ENCODE results near the gene NCEH1. TPM values are rescaled to one million over a fixed set of nuclear protein-coding genes. Genes with fewer than 3 reads are reported as not detected.
"Not testable (repeated sequence)": the region's sequence is repeated elsewhere in the genome, so short reads cannot be mapped to it uniquely, and the experiment has no call there.

The NCEH1 gene
- total RNA-seq, 1 experiment from 2014 or later: 24.8 TPM

GRCh38 chr3:172676196-172676922 is 34.5 kb downstream of the NCEH1 start:
- DNase-seq (ENCODE audit: low read depth): no peak

GRCh38 chr3:172675441-172676193 is 35.2 kb downstream of the NCEH1 start:
- DNase-seq (ENCODE audit: low read depth): peak; percentile 63

- DNase-seq (ENCODE audit: low read depth): peak; percentile 67
Measured at GRCh38 chr3:172673210-172673679, 37.6 kb downstream of the NCEH1 start.

- no peak for DNase-seq (ENCODE audit: low read depth)
Measured at GRCh38 chr3:172669021-172669420, 41.8 kb downstream of the NCEH1 start.

GRCh38 chr3:172666873-172667694 is 43.8 kb downstream of the NCEH1 start:
- peak; percentile 81 for DNase-seq (ENCODE audit: low read depth)

- no peak for DNase-seq (ENCODE audit: low read depth)
Measured at GRCh38 chr3:172666181-172666872, 44.5 kb downstream of the NCEH1 start.

- DNase-seq (ENCODE audit: low read depth): not testable (repeated sequence)
Measured at GRCh38 chr3:172665510-172665909, 45.4 kb downstream of the NCEH1 start.

GRCh38 chr3:172660421-172660820 is 50.4 kb downstream of the NCEH1 start:
- peak; percentile 50 for DNase-seq (ENCODE audit: low read depth)

- peak; percentile 61 for DNase-seq (ENCODE audit: low read depth)
Measured at GRCh38 chr3:172659246-172660002, 51.4 kb downstream of the NCEH1 start.

- peak; percentile 98 for DNase-seq (ENCODE audit: low read depth)
Measured at GRCh38 chr3:172658344-172659245, 52.3 kb downstream of the NCEH1 start.

GRCh38 chr3:172656602-172657001 is 54.3 kb downstream of the NCEH1 start:
- no peak for DNase-seq (ENCODE audit: low read depth)

- no peak for DNase-seq (ENCODE audit: low read depth)
Measured at GRCh38 chr3:172655388-172655787, 55.5 kb downstream of the NCEH1 start.

GRCh38 chr3:172654470-172654869 is 56.4 kb downstream of the NCEH1 start:
- DNase-seq (ENCODE audit: low read depth): no peak

- DNase-seq (ENCODE audit: low read depth): no peak
Measured at GRCh38 chr3:172653004-172653572, 57.8 kb downstream of the NCEH1 start.

GRCh38 chr3:172651936-172652625 is 58.8 kb downstream of the NCEH1 start:
- peak; percentile 26 for DNase-seq (ENCODE audit: low read depth)

GRCh38 chr3:172649987-172650386 is 60.9 kb downstream of the NCEH1 start:
- no peak for DNase-seq (ENCODE audit: low read depth)

- peak; percentile 36 for DNase-seq (ENCODE audit: low read depth)
Measured at GRCh38 chr3:172648747-172649146, 62.1 kb downstream of the NCEH1 start.

- no peak for DNase-seq (ENCODE audit: low read depth)
Measured at GRCh38 chr3:172647823-172648222, 63.0 kb downstream of the NCEH1 start.

GRCh38 chr3:172647080-172647479 is 63.8 kb downstream of the NCEH1 start:
- DNase-seq (ENCODE audit: low read depth): no peak
